ENCODE measurements around the gene GFAP.

The GFAP gene

DNA sequence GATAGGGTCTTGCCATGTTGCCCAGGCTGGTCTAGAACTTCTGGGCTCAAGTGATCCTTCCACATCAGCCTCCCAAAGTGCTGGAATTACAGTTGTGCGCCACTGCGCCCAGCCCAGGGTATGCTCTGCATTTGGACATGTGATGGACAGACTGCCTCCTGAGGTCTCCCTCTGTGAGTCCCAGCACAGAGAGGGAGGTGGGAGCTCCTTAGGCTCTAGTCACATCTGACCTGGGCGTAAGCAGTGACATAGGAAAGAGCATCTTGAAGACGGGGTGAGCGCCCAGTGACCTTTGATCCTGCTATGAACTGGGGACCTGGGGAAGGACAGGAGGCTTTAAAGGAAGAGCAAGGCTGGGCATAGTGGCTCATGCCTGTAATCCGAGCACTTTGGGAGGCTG, 2.2 kb upstream of the GFAP start:
- Histone ChIP-seq H3K27ac (ENCODE audit: low read depth, low read length) (no peak overlapping the region), H3K9ac (ENCODE audit: low read length) (no peak overlapping the region)

DNA sequence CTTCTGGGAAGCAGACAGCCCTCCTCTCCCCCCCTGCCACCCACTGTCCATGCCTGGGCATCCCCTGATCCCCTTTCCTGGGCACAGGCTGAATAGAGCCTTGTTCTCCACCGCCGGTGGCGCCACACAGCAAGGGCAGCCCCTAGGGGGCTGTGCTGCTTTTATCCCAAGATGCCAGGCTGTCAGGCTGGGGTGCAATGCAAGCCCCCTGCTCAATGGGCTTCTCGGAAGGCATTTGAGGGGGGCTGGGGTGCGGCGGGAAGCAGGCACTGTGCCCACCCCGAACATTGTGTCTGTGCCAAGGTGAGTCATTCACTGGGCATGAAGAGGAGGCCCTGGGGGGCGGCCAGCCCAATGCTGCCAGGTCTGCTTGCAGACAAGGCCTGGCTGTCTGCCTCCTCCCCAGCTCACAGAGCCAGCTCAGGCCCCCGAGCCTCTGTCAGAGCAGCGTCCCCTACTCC, 1.5 kb upstream of the GFAP start:
- H3K9me2 ChIP-seq (replicated peaks; ENCODE audit: insufficient read depth, low read length): no peaks in the 10 kb centered on the region
- H3K36me3 ChIP-seq (ENCODE audit: low read length): no peaks in the 10 kb centered on the region
- H3K9ac ChIP-seq (ENCODE audit: low read length): no peak overlapping the region
- H3K27me3 ChIP-seq (ENCODE audit: low read length): no peaks in the 10 kb centered on the region
- H3K4me2 ChIP-seq (ENCODE audit: low read depth, low read length, poor library complexity, severe bottlenecking): no peak overlapping the region
- H3F3A ChIP-seq (ENCODE audit: insufficient read depth): no peaks in the 10 kb centered on the region
- TF ChIP-seq EZH2phosphoT487 (conservative IDR thresholded peaks at IDR 0.05; ENCODE audit: low read length): no peak
- TF ChIP-seq, protein P1, sequence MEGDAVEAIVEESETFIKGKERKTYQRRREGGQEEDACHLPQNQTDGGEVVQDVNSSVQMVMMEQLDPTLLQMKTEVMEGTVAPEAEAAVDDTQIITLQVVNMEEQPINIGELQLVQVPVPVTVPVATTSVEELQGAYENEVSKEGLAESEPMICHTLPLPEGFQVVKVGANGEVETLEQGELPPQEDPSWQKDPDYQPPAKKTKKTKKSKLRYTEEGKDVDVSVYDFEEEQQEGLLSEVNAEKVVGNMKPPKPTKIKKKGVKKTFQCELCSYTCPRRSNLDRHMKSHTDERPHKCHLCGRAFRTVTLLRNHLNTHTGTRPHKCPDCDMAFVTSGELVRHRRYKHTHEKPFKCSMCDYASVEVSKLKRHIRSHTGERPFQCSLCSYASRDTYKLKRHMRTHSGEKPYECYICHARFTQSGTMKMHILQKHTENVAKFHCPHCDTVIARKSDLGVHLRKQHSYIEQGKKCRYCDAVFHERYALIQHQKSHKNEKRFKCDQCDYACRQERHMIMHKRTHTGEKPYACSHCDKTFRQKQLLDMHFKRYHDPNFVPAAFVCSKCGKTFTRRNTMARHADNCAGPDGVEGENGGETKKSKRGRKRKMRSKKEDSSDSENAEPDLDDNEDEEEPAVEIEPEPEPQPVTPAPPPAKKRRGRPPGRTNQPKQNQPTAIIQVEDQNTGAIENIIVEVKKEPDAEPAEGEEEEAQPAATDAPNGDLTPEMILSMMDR (IDR thresholded peaks at IDR 0.05; ENCODE audit: insufficient read depth, low read length, poor library complexity, severe bottlenecking): no peak
- H3K27ac ChIP-seq (ENCODE audit: low read depth, low read length): no peak overlapping the region
- H3K79me2 ChIP-seq (ENCODE audit: insufficient read depth, low read length): no peaks in the 10 kb centered on the region
- H3K4me3 ChIP-seq (ENCODE audit: insufficient read depth, low read length, poor library complexity, severe bottlenecking): no peak overlapping the region
- H3K9me3 ChIP-seq (ENCODE audit: insufficient read depth, low read length): no peaks in the 10 kb centered on the region
- no peaks in the 10 kb centered on the region for H4K20me1 ChIP-seq (ENCODE audit: low read depth, low read length)
- no peak overlapping the region for H2AFZ ChIP-seq (ENCODE audit: low read depth, low read length, severe bottlenecking)

More for the DNA sequence above, 2.2 kb upstream of the GFAP start:
- no peak overlapping the region for H3K4me3 ChIP-seq (ENCODE audit: insufficient read depth, low read length, poor library complexity, severe bottlenecking)
- TF ChIP-seq, protein P1 (IDR thresholded peaks at IDR 0.05; ENCODE audit: insufficient read depth, low read length, poor library complexity, severe bottlenecking): no peak
- no peak for TF ChIP-seq EZH2phosphoT487 (conservative IDR thresholded peaks at IDR 0.05; ENCODE audit: low read length)
- no peak overlapping the region for H3K4me2 ChIP-seq (ENCODE audit: low read depth, low read length, poor library complexity, severe bottlenecking)
- H3F3A ChIP-seq (ENCODE audit: insufficient read depth): no peaks in the 10 kb centered on the region
- H3K27me3 ChIP-seq (ENCODE audit: low read length): no peaks in the 10 kb centered on the region
- no peaks in the 10 kb centered on the region for H3K36me3 ChIP-seq (ENCODE audit: low read length)
- H3K79me2 ChIP-seq (ENCODE audit: insufficient read depth, low read length): no peaks in the 10 kb centered on the region
- H3K9me2 ChIP-seq (replicated peaks; ENCODE audit: insufficient read depth, low read length): no peaks in the 10 kb centered on the region
- no peaks in the 10 kb centered on the region for H4K20me1 ChIP-seq (ENCODE audit: low read depth, low read length)
- no peak overlapping the region for H2AFZ ChIP-seq (ENCODE audit: low read depth, low read length, severe bottlenecking)
- no peaks in the 10 kb centered on the region for H3K9me3 ChIP-seq (ENCODE audit: insufficient read depth, low read length)

DNA sequence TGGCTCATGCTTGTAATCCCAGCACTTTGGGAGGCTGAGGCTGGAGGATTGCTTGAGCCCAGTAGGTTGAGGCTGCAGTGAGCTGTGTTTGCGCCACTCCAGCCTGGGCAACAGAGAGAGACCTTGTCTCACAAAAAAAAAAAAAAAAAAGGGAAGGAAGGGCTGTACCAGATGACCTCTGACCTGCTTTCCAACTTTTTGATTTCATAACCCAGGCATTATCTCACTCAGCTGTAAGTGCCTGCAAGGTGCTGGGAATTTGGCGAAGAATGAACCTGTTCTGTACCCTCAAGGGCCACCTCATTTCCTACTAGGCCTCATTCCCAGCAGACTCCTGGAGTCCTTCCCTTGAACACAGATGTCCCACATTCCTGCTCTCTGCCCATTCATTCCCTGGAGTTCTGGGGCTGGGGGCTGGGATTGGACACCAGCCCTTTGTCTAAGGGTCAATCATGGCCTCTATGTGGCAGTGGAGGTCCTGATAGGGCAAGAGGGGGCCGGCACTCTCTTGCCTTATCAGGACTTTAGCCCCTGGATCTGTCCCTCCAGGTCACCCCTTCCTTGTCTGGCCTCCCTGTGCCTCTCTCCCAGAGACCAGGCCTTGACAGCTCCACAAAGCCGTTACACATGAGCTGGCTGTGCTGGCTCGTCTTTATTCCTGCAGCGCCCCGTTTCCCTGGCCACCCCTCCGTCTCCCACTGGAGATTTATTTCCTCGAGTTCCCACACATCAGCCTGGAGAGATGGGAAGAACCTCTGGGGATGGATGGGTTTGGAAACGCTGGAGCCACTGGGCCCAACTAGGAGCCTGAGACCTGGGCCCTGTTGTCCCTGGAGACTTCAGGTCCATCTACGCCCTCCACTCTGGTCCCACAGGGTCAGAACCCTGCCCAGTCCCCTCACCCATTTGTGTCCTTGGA, 821 bp upstream of the GFAP start:
- no peaks in the 10 kb centered on the region for H3K79me2 ChIP-seq (ENCODE audit: insufficient read depth, low read length)
- no peaks in the 10 kb centered on the region for H3F3A ChIP-seq (ENCODE audit: insufficient read depth)
- TF ChIP-seq EZH2phosphoT487 (conservative IDR thresholded peaks at IDR 0.05; ENCODE audit: low read length): no peak
- TF ChIP-seq, protein P1 (IDR thresholded peaks at IDR 0.05; ENCODE audit: insufficient read depth, low read length, poor library complexity, severe bottlenecking): no peak
- no peaks in the 10 kb centered on the region for H3K27me3 ChIP-seq (ENCODE audit: low read length)
- H3K36me3 ChIP-seq (ENCODE audit: low read length): no peaks in the 10 kb centered on the region
- H3K9me2 ChIP-seq (replicated peaks; ENCODE audit: insufficient read depth, low read length): no peaks in the 10 kb centered on the region
- H3K4me3 ChIP-seq (ENCODE audit: insufficient read depth, low read length, poor library complexity, severe bottlenecking): no peak overlapping the region
- H3K4me2 ChIP-seq (ENCODE audit: low read depth, low read length, poor library complexity, severe bottlenecking): no peak overlapping the region
- H3K27ac ChIP-seq (ENCODE audit: low read depth, low read length): no peak overlapping the region
- no peaks in the 10 kb centered on the region for H3K9me3 ChIP-seq (ENCODE audit: insufficient read depth, low read length)
- no peaks in the 10 kb centered on the region for H4K20me1 ChIP-seq (ENCODE audit: low read depth, low read length)
- H2AFZ ChIP-seq (ENCODE audit: low read depth, low read length, severe bottlenecking): no peak overlapping the region
- no peak overlapping the region for H3K9ac ChIP-seq (ENCODE audit: low read length)
